GM10266 (cell line): ENCODE measurements around the gene FBXO31.

Source experiments
- DNase-seq: peaks from one replicate; pipeline ENCODE4 v3.0.0; 2012; ENCODE audit errors: extremely low spot score
- CTCF ChIP-seq: IDR thresholded peaks from 2 replicates; pipeline ENCODE4 v1.5.1; 2012; ENCODE audit warnings: mild to moderate bottlenecking, low read depth; ENCODE audit not compliant: control insufficient read depth, insufficient read depth; ENCODE audit errors: missing control alignments

Gene FBXO31

GRCh38 chr16:87410968-87411367 is 27.4 kb upstream of the FBXO31 start:
- no peak for DNase-seq
- TF ChIP-seq CTCF, result no peak

GRCh38 chr16:87410530-87410929 is 27.0 kb upstream of the FBXO31 start:
- DNase-seq, result no peak
- TF ChIP-seq CTCF, result no peak

- TF ChIP-seq CTCF, result no peak
- DNase-seq, result no peak
Measured at GRCh38 chr16:87409781-87410180, 26.2 kb upstream of the FBXO31 start.

GRCh38 chr16:87409153-87409552 is 25.6 kb upstream of the FBXO31 start:
- DNase-seq, result no peak
- no peak for TF ChIP-seq CTCF

GRCh38 chr16:87407511-87408112 is 24.0 kb upstream of the FBXO31 start:
- no peak for TF ChIP-seq CTCF
- DNase-seq, result no peak

- no peak for TF ChIP-seq CTCF
- no peak for DNase-seq
Measured at GRCh38 chr16:87406495-87407088, 23.0 kb upstream of the FBXO31 start.

GRCh38 chr16:87404764-87405625 is 21.4 kb upstream of the FBXO31 start:
- no peak for DNase-seq
- TF ChIP-seq CTCF, result no peak
